Stomach (tissue), 9 donors: ENCODE measurements around the gene C10orf90. TPM values are rescaled to one million over a fixed set of nuclear protein-coding genes. Genes with fewer than 3 reads are reported as not detected.
A peak's percentile ranks its signal among the peaks of the same experiment; 100 is the strongest.

Source experiments
- DNase-seq, 2 donors: peaks; one replicate each; pipeline versions ENCODE4 v3.0.0 to v3.0.0-alpha.2; 2013 to 2019
- H3K27ac ChIP-seq, 5 donors: fragments of 200-600 bp in 4 of 5; sonication (generic) in 4 of 5; one replicate each; pipeline ENCODE4 v1.5.1; 2013 to 2019; ENCODE audit warnings: mild to moderate bottlenecking in 1 of 5, moderate library complexity in 1 of 5
- H3K27me3 ChIP-seq, 3 donors: fragments of 200-600 bp; sonication (generic); one replicate each; pipeline ENCODE4 v1.5.1; 2017 to 2019; ENCODE audit warnings: mixed run types in 1 of 3
- H3K36me3 ChIP-seq, 4 donors: fragments of 200-600 bp; sonication (generic); 1 replicate in 3 of 4; 2 replicates in 1 of 4; pipeline ENCODE4 v1.5.1; 2016 to 2019
- H3K4me1 ChIP-seq, 4 donors: fragments of 200-600 bp; sonication (generic); one replicate each; pipeline ENCODE4 v1.5.1; 2016 to 2019
- H3K4me3 ChIP-seq, 4 donors: fragments of 200-600 bp; sonication (generic) in 3 of 4; one replicate each; pipeline ENCODE4 v1.5.1; 2016 to 2019; ENCODE audit warnings: mild to moderate bottlenecking in 1 of 4
- H3K9me3 ChIP-seq, 4 donors: fragments of 200-600 bp; sonication (generic); one replicate each; pipeline ENCODE4 v1.5.1; 2016 to 2019
- EP300 ChIP-seq: sonication (generic); formaldehyde crosslinking; IDR thresholded peaks from one replicate; pipeline ENCODE4 v1.6.1; 2017; ENCODE audit warnings: antibody characterized with exemption
- POLR2A ChIP-seq, 4 donors: fragments of 450-650 bp; IDR thresholded peaks; one replicate each; pipeline ENCODE4 v1.6.1; 2016; ENCODE audit warnings: antibody characterized with exemption in 4 of 4, control low read depth in 2 of 4, mild to moderate bottlenecking in 1 of 4, moderate library complexity in 1 of 4
- POLR2AphosphoS5 ChIP-seq, 3 donors: sonication (generic); formaldehyde crosslinking; IDR thresholded peaks; one replicate each; pipeline ENCODE4 v1.6.1; 2016; ENCODE audit warnings: antibody characterized with exemption in 3 of 3
- WGBS, 5 donors: extraction: QIAGEN DNeasy Blood & Tissue Kit in 3 of 5; methylation state at CpG; one replicate each; pipeline versions ENCODE4 v1.1.5 to v1.1.7; 2013 to 2018; 5-methylcytosine and 5-hydroxymethylcytosine counted together
- intact Hi-C: fragments of 100-400 bp; cut with DNase I; formaldehyde crosslinking; loops from one replicate; pipeline ENCODE4 v1.15.1; 2023; ENCODE audit warnings: low total_unique reads
- polyA plus RNA-seq, 3 donors: library from polyadenylated mRNA; stranded (reverse); fragments of 200-250 nt; gene quantifications; one replicate each; pipeline ENCODE4 v1.2.3, GENCODE V29; 2013
- total RNA-seq, 5 donors: library from RNA; depleted of rRNA; stranded (reverse); fragments of >200 nt; gene quantifications; one replicate each; pipeline versions ENCODE4 v1.1.0 to v1.2.3, GENCODE V29; 2014 to 2016
- TF ChIP-seq, protein P1 (sequence below), 7 experiments: fragments of 450-650 bp in 4 of 7; fragments of 200-600 bp in 3 of 7; sonication (generic) in 3 of 7; IDR thresholded peaks; one replicate each; pipeline ENCODE4 v1.5.1; 2016 to 2019; ENCODE audit warnings: antibody characterized with exemption in 7 of 7, control low read depth in 2 of 7, mild to moderate bottlenecking in 1 of 7
- donor health status: healthy with polysubstance abuse.
- donor health status: Bipolar disorder and iron deficiency.
- donor health status: healthy.

C10orf90 gene
- total and polyA plus RNA-seq, 8 donors = not detected

DNA sequence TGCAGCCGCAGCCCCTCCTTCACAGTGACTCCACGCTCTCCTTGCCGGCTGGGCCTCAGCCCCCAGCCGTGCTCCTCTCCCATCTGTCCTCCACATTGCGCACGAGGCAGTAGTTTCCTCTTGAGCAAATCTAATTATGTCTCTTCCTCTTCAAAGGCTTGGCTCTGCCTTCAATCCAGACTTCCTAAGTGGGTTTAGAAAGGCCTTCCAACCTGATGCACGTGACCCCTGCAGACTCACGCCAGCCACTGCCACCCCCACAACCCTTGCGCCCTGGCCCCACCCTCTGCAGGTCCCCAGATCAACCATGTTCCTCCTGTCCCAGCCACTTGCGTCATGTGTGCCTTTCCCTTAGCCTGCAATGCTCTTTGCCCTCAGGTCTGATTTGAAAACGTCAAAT is 207.2 kb downstream of the C10orf90 start:
- Histone ChIP-seq H3K27ac (no peak overlapping the region), H3K4me3 (no peak overlapping the region), H3K4me1 (no peaks in the 10 kb centered on the region), H3K9me3 (no peaks in the 10 kb centered on the region), H3K36me3 (no peaks in the 10 kb centered on the region), H3K27me3 (peaks cover 0 to 12% (median 0%) of the 10 kb centered on the region in 3 donors)
- WGBS, 5 donors = 57 to 71% (median 60%) methylated on average over 11 of the region's 11 CpGs
- TF ChIP-seq POLR2AphosphoS5 (IDR thresholded peaks at IDR 0.05) = no peak
- TF ChIP-seq, protein P1, sequence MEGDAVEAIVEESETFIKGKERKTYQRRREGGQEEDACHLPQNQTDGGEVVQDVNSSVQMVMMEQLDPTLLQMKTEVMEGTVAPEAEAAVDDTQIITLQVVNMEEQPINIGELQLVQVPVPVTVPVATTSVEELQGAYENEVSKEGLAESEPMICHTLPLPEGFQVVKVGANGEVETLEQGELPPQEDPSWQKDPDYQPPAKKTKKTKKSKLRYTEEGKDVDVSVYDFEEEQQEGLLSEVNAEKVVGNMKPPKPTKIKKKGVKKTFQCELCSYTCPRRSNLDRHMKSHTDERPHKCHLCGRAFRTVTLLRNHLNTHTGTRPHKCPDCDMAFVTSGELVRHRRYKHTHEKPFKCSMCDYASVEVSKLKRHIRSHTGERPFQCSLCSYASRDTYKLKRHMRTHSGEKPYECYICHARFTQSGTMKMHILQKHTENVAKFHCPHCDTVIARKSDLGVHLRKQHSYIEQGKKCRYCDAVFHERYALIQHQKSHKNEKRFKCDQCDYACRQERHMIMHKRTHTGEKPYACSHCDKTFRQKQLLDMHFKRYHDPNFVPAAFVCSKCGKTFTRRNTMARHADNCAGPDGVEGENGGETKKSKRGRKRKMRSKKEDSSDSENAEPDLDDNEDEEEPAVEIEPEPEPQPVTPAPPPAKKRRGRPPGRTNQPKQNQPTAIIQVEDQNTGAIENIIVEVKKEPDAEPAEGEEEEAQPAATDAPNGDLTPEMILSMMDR (IDR thresholded peaks at IDR 0.05) = no peak
- no peak for TF ChIP-seq EP300
- no peak for TF ChIP-seq POLR2A (IDR thresholded peaks at IDR 0.05)
- DNase-seq = peak in 1 of 2 donors; percentile 30
- intact Hi-C loops = no loop called here

DNA sequence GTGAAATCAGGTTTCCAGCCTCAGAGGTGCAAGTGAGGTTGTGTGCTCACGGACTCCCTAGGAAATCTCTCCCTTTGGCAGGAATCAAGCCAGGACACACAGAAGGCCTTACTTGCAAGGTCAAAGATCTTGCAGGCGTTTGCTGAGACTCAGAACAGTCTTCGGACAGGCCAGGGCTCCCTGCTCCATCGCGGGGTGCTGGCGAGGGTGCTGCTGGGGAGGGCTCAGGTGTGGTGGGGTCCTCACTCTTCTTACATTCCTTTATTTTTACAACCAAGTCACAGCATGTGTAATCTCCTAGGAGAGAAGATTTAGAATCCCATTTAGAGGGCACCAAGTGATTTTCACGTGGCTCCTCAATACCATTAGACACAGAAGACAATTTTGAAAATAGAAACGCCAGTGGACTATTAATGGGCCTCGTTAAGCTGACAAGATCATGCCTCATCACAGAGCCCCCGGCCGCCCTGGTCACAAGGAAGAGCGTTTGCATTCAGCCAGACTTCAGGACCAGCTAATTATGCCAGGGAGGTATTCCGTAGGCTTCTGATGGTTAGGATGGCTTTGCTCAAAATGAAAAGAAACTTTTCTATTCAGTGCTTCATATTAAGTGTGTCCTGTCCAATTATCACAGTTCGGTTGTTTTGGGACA is 209.1 kb downstream of the C10orf90 start:
- WGBS, 5 donors = 69 to 79% (median 73%) methylated on average over 14 of the region's 14 CpGs
- H3K4me1 ChIP-seq = no peaks in the 10 kb centered on the region

DNA sequence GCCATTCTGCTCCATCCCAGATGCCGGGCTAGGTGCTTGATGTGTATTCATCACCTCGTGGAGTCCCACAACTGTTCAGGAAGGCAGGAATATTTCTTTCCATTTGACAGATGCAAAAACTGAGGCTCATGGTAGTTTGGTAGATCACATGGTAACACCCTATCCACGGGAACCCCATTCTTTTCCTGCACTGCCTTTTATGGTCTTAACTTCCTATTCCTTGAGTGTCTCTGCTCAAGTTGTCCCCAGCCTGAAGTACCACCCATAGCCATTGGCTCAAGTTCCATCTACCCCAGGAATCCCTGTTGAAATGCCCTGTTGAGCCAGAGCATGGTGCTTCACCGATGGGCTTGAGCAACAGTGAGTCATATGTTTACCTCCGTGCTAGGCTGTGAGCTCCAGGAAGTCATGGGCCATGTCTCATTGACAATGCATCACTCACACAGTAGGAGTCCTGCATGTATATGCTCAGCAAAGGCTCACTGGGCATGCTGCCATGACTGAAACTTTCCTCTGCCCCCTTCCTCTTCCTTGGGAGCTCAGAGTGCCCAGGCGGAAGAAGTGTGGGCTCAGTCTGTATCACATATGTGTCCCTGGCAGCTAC is 210.5 kb downstream of the C10orf90 start:
- H3K27me3 ChIP-seq = peaks cover 0 to 12% (median 0%) of the 10 kb centered on the region in 3 donors
- whole genome bisulfite sequencing, 5 donors = 67 to 83% (median 77%) methylated on average over 6 of the region's 6 CpGs

More for the DNA sequence above, 209.1 kb downstream of the C10orf90 start:
- no peak for TF ChIP-seq EP300
- TF ChIP-seq, protein P1 (IDR thresholded peaks at IDR 0.05) = no peak
- TF ChIP-seq POLR2AphosphoS5 (IDR thresholded peaks at IDR 0.05) = no peak
- no peak for TF ChIP-seq POLR2A (IDR thresholded peaks at IDR 0.05)
- H3K9me3 ChIP-seq = no peaks in the 10 kb centered on the region
- no peak overlapping the region for H3K27ac ChIP-seq
- H3K4me3 ChIP-seq = no peak overlapping the region
- intact Hi-C loops = no loop called here
- H3K27me3 ChIP-seq = peaks cover 0 to 12% (median 0%) of the 10 kb centered on the region in 3 donors
- no peak for DNase-seq
- no peaks in the 10 kb centered on the region for H3K36me3 ChIP-seq

DNA sequence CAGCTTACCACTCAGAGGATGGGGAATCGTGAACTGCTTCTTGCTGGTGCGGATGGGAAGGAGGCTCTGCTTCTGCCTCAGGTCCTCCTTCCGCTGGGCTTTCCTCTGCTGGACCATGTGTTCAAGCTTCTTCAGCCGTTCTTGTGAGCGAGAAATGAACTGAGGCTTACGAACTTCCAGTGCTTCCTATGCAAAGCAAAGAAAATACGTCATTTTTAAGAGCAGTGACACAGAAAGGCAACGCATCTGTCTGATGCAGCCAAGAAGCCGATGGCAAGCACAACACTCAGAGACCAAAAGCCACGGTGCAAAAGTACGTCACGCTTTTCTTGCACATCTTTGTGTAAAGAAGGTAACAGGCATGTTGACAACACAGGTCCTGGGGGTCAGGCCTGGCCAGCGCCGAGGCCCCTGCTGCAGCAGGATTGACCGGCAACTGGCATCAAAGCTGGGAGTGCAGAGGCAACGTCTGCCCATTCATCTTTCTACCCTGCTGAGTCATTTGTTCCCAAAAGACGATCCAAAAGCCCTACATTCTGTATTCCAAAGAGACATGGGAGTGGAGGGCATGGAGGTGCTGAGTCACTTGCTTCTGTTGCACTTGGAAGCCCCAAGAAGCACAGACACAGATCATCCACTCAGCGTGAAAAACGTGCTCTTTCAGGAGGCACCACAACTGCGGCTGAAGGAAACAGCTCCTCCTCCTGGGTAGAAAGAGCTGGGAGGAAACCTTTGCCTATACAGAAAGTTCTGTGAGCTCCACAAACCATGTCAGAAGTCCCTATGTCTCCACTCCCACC is 211.3 kb downstream of the C10orf90 start:
- Histone ChIP-seq H3K4me3 (no peak overlapping the region), H3K27me3 (peaks cover 0 to 12% (median 0%) of the 10 kb centered on the region in 3 donors), H3K4me1 (no peaks in the 10 kb centered on the region), H3K27ac (no peak overlapping the region), H3K9me3 (no peaks in the 10 kb centered on the region), H3K36me3 (no peaks in the 10 kb centered on the region)
- 71 to 80% (median 75%) methylated on average over 20 of the region's 20 CpGs for WGBS, 5 donors
- intact Hi-C loops = no loop called here
- TF ChIP-seq EP300 (no peak), POLR2AphosphoS5 (IDR thresholded peaks at IDR 0.05) (no peak), POLR2A (IDR thresholded peaks at IDR 0.05) (no peak)
- TF ChIP-seq, protein P1 (IDR thresholded peaks at IDR 0.05) = no peak
- DNase-seq = no peak

More for the DNA sequence above, 210.5 kb downstream of the C10orf90 start:
- intact Hi-C loops = no loop called here
- H3K9me3 ChIP-seq = no peaks in the 10 kb centered on the region
- TF ChIP-seq POLR2AphosphoS5 (IDR thresholded peaks at IDR 0.05) (no peak), POLR2A (IDR thresholded peaks at IDR 0.05) (no peak), EP300 (no peak)
- TF ChIP-seq, protein P1 (IDR thresholded peaks at IDR 0.05) = no peak
- DNase-seq = no peak
- no peak overlapping the region for H3K27ac ChIP-seq
- no peaks in the 10 kb centered on the region for H3K36me3 ChIP-seq
- no peak overlapping the region for H3K4me3 ChIP-seq
- no peaks in the 10 kb centered on the region for H3K4me1 ChIP-seq
